Heart left ventricle (tissue), 16 donors: ENCODE measurements around the gene CCDC137. TPM values are rescaled to one million over a fixed set of nuclear protein-coding genes. Genes with fewer than 3 reads are reported as not detected.

Source experiments
- ATAC-seq, 4 donors: fragments of 200-7000 bp; cut with Tn5 transposase; one replicate each; pipeline ENCODE4 v1.9.1; 2020 to 2022; ENCODE audit warnings: moderate library complexity in 4 of 4, mild to moderate bottlenecking in 3 of 4, moderate number of reproducible peaks in 1 of 4
- DNase-seq, 5 donors: peaks; one replicate each; pipeline ENCODE4 v3.0.0-alpha.2; 2020
- H3K27ac ChIP-seq, 12 donors: fragments of 200-600 bp; sonication (generic) in 4 of 12; one replicate each; pipeline versions ENCODE4 v1.5.0 to v1.8.0; 2016 to 2022; ENCODE audit warnings: mild to moderate bottlenecking in 2 of 12
- H3K27me3 ChIP-seq, 9 donors: fragments of 200-600 bp; sonication (generic) in 2 of 9; one replicate each; pipeline versions ENCODE4 v1.5.1 to v1.8.0; 2016 to 2022; ENCODE audit warnings: mild to moderate bottlenecking in 3 of 9
- H3K36me3 ChIP-seq, 9 donors: fragments of 200-600 bp; sonication (generic) in 2 of 9; one replicate each; pipeline versions ENCODE4 v1.5.0 to v1.8.0; 2018 to 2022; ENCODE audit warnings: mild to moderate bottlenecking in 2 of 9
- H3K4me1 ChIP-seq, 12 donors: fragments of 200-600 bp; sonication (generic) in 4 of 12; one replicate each; pipeline versions ENCODE4 v1.5.0 to v1.8.0; 2016 to 2022; ENCODE audit warnings: mild to moderate bottlenecking in 3 of 12
- H3K4me3 ChIP-seq, 12 donors: fragments of 200-600 bp; sonication (generic) in 4 of 12; one replicate each; pipeline versions ENCODE4 v1.5.0 to v1.8.0; 2017 to 2022; ENCODE audit warnings: mild to moderate bottlenecking in 9 of 12, moderate library complexity in 4 of 12
- H3K9me3 ChIP-seq, 12 donors: fragments of 200-600 bp; sonication (generic) in 4 of 12; one replicate each; pipeline versions ENCODE4 v1.5.0 to v1.8.0; 2016 to 2022; ENCODE audit warnings: mild to moderate bottlenecking in 1 of 12
- POLR2A ChIP-seq, 2 donors: fragments of 450-650 bp; IDR thresholded peaks; one replicate each; pipeline ENCODE4 v1.6.1; 2017; ENCODE audit warnings: antibody characterized with exemption in 2 of 2, mild to moderate bottlenecking in 2 of 2, moderate library complexity in 2 of 2
- WGBS, 4 donors: extraction: QIAGEN DNeasy Blood & Tissue Kit in 2 of 4; methylation state at CpG; one replicate each; pipeline versions ENCODE4 v1.1.5 to v1.1.7; 2013 to 2018; 5-methylcytosine and 5-hydroxymethylcytosine counted together
- intact Hi-C, 10 donors: fragments of 100-400 bp; cut with DNase I; formaldehyde crosslinking; loops; one replicate each; pipeline versions ENCODE4 v1.11.1 to v1.14.2; 2022
- polyA plus RNA-seq, 2 donors: library from polyadenylated mRNA; stranded (reverse); fragments of 200-250 nt; gene quantifications; one replicate each; pipeline ENCODE4 v1.2.3, GENCODE V29; 2013
- total RNA-seq, 9 donors: library from RNA; depleted of rRNA in 2 of 9; stranded (reverse); fragments of >200 nt in 2 of 9; fragmentation: NEBNext Ultra II Directional in 3 of 9; extraction: Animal tissue kit (Norgen Biotek cat#: 25700) in 3 of 9; gene quantifications; one replicate each; pipeline versions ENCODE4 v1.1.0 to v1.2.4, GENCODE V29; 2016 to 2023
- TF ChIP-seq, protein P1 (sequence below), 12 donors: fragments of 200-600 bp; sonication (generic) in 4 of 12; IDR thresholded peaks; one replicate each; pipeline versions ENCODE4 v1.5.0 to v1.8.0; 2018 to 2022; ENCODE audit warnings: antibody characterized with exemption in 12 of 12, mild to moderate bottlenecking in 5 of 12
- donor health status: ischemic (EF 13 %, LVEDD 7.1; RV severe dilation, severe dysfunction).
- donor health status: healthy with polysubstance abuse.
- donor health status: DM: no; HTN: yes; CAD: no.
- donor health status: DM: no; HTN: no; CAD: no.
- donor health status: ischemic (EF 25% LVEDD 6.9; RV normal size, moderate dysfunction).
- donor health status: ischemic (EF 25% LVEDD 5.7; RV mildly dilated, moderate dysfunction).
- donor health status: healthy.
- donor health status: DM: yes; HTN: yes; CAD: no.
- donor health status: ischemic (EF 35%, LVEDD 5.7; RV mildly dilated, moderate dysfunction).
- donor health status: nonischemic (EF 11% LVEDD 7.7; RV severe dilation, severe dysfunction).
- donor health status: DM: yes; HTN: yes; CAD: no.
- donor health status: PGD.
- donor health status: ischemic (EF 29% LVEDD 5.4; RV normal size, mild dysfunction).
- donor health status: nonischemic (EF 23%, LVEDD 6.1; RV moderate dilation, normal function).

CCDC137 gene
- total and polyA plus RNA-seq, 11 donors = 3.5 to 20.0 (median 7.8) TPM

DNA sequence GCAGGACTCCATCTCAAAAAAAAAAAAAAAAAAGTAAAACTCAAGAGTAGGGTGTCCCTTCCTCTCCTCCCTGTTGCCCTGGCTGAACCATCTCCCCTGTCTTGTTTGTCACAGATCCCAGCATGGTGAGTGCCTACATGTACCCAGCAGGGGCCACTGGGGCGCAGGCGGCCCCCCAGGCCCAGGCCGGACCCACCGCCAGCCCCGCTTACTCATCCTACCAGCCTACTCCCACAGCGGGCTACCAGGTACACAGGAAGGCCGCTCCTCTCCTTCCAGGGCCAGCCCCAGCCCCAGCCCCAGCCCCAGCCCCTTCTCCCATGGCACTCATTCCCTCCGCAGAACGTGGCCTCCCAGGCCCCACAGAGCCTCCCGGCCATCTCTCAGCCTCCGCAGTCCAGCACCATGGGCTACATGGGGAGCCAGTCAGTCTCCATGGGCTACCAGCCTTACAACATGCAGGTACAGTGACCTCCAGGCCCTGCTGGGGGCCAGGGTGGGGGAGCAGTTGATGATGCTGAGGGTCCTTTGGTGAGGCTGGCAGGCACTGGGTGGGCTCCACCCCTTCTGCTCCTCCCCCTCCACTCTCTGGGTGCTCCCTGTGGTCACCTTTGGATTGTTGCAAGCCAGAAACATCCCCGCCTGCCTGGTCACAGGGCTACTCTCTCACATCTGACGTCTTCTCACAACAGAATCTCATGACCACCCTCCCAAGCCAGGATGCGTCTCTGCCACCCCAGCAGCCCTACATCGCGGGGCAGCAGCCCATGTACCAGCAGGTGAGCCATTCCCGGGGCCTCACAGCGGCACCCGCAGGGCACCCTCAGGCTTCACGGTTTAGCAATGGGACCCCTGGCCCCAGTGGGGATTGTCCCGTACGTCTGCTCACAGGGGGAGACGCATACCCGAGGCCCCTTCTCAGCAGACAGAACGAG, 34.1 kb downstream of the CCDC137 start:
- no peak for TF ChIP-seq POLR2A (IDR thresholded peaks at IDR 0.05)
- TF ChIP-seq, protein P1, sequence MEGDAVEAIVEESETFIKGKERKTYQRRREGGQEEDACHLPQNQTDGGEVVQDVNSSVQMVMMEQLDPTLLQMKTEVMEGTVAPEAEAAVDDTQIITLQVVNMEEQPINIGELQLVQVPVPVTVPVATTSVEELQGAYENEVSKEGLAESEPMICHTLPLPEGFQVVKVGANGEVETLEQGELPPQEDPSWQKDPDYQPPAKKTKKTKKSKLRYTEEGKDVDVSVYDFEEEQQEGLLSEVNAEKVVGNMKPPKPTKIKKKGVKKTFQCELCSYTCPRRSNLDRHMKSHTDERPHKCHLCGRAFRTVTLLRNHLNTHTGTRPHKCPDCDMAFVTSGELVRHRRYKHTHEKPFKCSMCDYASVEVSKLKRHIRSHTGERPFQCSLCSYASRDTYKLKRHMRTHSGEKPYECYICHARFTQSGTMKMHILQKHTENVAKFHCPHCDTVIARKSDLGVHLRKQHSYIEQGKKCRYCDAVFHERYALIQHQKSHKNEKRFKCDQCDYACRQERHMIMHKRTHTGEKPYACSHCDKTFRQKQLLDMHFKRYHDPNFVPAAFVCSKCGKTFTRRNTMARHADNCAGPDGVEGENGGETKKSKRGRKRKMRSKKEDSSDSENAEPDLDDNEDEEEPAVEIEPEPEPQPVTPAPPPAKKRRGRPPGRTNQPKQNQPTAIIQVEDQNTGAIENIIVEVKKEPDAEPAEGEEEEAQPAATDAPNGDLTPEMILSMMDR (IDR thresholded peaks at IDR 0.05) = no peak
- ATAC-seq (no peak), DNase-seq (no peak)
- Histone ChIP-seq H3K4me1 (peaks cover 0 to 49% (median 31%) of the 10 kb centered on the region in 12 donors), H3K27me3 (no peaks in the 10 kb centered on the region), H3K27ac (no peak overlapping the region), H3K9me3 (no peaks in the 10 kb centered on the region), H3K4me3 (peak overlapping the region in 1 of 12 donors; percentile 88), H3K36me3 (peaks cover 6 to 78% (median 67%) of the 10 kb centered on the region in 9 donors)
- WGBS, 4 donors = 82 to 85% (median 83%) methylated on average over 18 to 25 of the region's 25 CpGs
- intact Hi-C loops = no loop called here

- DNase-seq = no peak
- Histone ChIP-seq H3K9me3 (no peaks in the 10 kb centered on the region), H3K4me3 (peak overlapping the region in 10 of 12 donors; percentile 66 to 99 (median 88)), H3K27me3 (no peaks in the 10 kb centered on the region), H3K4me1 (peaks cover 0 to 48% (median 31%) of the 10 kb centered on the region in 12 donors), H3K27ac (peak overlapping the region in 2 of 12 donors; percentile 91 to 94), H3K36me3 (peaks cover 4 to 78% (median 68%) of the 10 kb centered on the region in 9 donors)
- no peak for TF ChIP-seq POLR2A (IDR thresholded peaks at IDR 0.05)
- TF ChIP-seq, protein P1 (IDR thresholded peaks at IDR 0.05) = no peak
- ATAC-seq = no peak
- WGBS, 4 donors = 68 to 78% (median 72%) methylated on average over 23 of the region's 23 CpGs
- intact Hi-C loops = no loop called here
These were observed 34.9 kb downstream of the CCDC137 start for GRCh38 chr17:81701288-81702071.

DNA sequence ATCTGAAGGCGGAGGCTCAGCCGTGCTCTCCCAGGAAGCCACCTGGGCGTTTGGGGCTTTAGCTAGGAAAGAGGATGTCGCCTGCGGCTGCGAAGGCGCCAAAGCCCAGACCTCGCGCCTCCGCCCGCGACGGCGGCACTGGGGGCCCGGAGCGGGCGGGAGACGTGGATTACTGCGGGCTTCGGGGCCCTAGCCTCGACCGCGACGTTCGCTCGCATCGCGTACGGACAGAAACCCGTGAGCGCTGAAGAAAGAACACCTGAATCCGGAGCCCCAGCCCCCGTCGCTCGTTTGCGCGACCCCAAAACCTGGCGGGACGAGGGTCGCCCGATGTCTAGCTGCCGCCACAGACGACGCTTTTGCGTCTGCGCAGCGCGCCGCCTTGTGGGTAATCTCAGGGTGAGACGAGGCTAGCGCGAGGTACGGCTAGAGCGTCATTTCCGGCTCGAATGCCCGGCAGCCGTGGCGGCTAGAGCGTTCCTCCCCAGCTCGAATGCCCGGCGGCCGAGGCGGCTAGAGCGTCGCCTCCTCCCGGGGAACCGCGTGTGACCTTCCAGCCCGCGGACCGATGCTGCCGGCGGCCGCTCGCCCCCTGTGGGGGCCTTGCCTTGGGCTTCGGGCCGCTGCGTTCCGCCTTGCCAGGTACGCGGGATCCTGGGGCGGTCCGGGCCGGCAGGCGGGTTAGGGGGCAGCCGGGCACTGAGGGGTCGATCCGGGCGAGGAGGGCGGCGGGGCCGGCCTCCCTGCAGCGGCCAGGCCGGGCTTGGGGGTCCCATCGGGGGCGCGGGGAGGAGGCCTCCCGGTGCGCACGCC, 36.6 kb downstream of the CCDC137 start, which contains the start of gene MRPL12:
TSS of gene MRPL12 (plus strand) at position 434 of the 813 bp plus-strand sequence. CDS start at position 569, 135 bp downstream.
- Histone ChIP-seq H3K27ac (peak within 1 kb of the TSS; percentile 41 to 97 (median 92)), H3K27me3 (no peaks in the 10 kb centered on the region), H3K36me3 (peaks cover 0 to 78% (median 68%) of the 10 kb centered on the region in 9 donors), H3K9me3 (no peaks in the 10 kb centered on the region), H3K4me1 (peaks cover 0 to 36% (median 28%) of the 10 kb centered on the region in 12 donors), H3K4me3 (peak within 1 kb of the TSS; percentile 66 to 99 (median 88))
- ATAC-seq = peak; percentile 87 to 95 (median 93)
- 0% methylated on average over 47 to 102 of the region's 102 CpGs for WGBS, 4 donors
- DNase-seq = peak; percentile 94 to 96 (median 95)
- intact Hi-C loops = no loop called here
- TF ChIP-seq, protein P1 (IDR thresholded peaks at IDR 0.05) = peak in 9 of 12 donors; percentile 13 to 49 (median 32)
- peak in 1 of 2 donors; percentile 89 for TF ChIP-seq POLR2A (IDR thresholded peaks at IDR 0.05)
